GM12891 (cell line): ENCODE measurements around the gene TBC1D3E. TPM values are rescaled to one million over a fixed set of nuclear protein-coding genes. Genes with fewer than 3 reads are reported as not detected.
"Not testable (repeated sequence)": the region's sequence is repeated elsewhere in the genome, so short reads cannot be mapped to it uniquely, and the experiment has no call there.

Experiments used
- DNase-seq: peaks from one replicate; pipeline ENCODE4 v3.0.0; 2011; ENCODE audit warnings: low spot score; ENCODE audit not compliant: insufficient read length
- FAIRE-seq: peaks from 2 replicates; lab custom pipeline; 2011; peaks lifted over from hg19 to GRCh38; lab: Jason Lieb, UNC
- polyA plus RNA-seq: library from polyadenylated mRNA; unstranded; fragments of >200 nt; gene quantifications from one replicate; pipeline ENCODE4 v1.2.1, GENCODE V29; 2012; ENCODE audit warnings: low read depth, missing spikeins, inconsistent platforms; ENCODE audit not compliant: missing spikeins

TBC1D3E gene
- not detected for polyA plus RNA-seq

- DNase-seq, FAIRE-seq: not testable (repeated sequence)
Observed at GRCh38 chr17:38127651-38128050, at the start of gene TBC1D3E. Gene TBC1D3E (plus strand): TSS chr17:38127951. CDS start chr17:38129496, 1,545 bp downstream.

GRCh38 chr17:38087344-38087743, 40.4 kb upstream of the TBC1D3E start:
- FAIRE-seq, DNase-seq: not testable (repeated sequence)

- not testable (repeated sequence) for DNase-seq, FAIRE-seq
Observed at GRCh38 chr17:38088120-38088519, 39.6 kb upstream of the TBC1D3E start.

GRCh38 chr17:38094059-38094694, 33.6 kb upstream of the TBC1D3E start:
- not testable (repeated sequence) for FAIRE-seq, DNase-seq

- not testable (repeated sequence) for FAIRE-seq
Observed at GRCh38 chr17:38099262-38099661, 28.5 kb upstream of the TBC1D3E start.

GRCh38 chr17:38119829-38120228, 7.9 kb upstream of the TBC1D3E start:
- not testable (repeated sequence) for DNase-seq, FAIRE-seq

More at GRCh38 chr17:38099262-38099661, 28.5 kb upstream of the TBC1D3E start:
- not testable (repeated sequence) for DNase-seq

GRCh38 chr17:38134860-38135259, 7.1 kb downstream of the TBC1D3E start:
- DNase-seq, FAIRE-seq: not testable (repeated sequence)
